ENCODE results near the gene ZNF629. TPM values are rescaled to one million over a fixed set of nuclear protein-coding genes. Genes with fewer than 3 reads are reported as not detected.

The ZNF629 gene
- total and polyA plus RNA-seq, 2 donors (not counting 1 experiment from before 2014, with no cell fraction given) = 5.8 to 7.3 TPM

DNA sequence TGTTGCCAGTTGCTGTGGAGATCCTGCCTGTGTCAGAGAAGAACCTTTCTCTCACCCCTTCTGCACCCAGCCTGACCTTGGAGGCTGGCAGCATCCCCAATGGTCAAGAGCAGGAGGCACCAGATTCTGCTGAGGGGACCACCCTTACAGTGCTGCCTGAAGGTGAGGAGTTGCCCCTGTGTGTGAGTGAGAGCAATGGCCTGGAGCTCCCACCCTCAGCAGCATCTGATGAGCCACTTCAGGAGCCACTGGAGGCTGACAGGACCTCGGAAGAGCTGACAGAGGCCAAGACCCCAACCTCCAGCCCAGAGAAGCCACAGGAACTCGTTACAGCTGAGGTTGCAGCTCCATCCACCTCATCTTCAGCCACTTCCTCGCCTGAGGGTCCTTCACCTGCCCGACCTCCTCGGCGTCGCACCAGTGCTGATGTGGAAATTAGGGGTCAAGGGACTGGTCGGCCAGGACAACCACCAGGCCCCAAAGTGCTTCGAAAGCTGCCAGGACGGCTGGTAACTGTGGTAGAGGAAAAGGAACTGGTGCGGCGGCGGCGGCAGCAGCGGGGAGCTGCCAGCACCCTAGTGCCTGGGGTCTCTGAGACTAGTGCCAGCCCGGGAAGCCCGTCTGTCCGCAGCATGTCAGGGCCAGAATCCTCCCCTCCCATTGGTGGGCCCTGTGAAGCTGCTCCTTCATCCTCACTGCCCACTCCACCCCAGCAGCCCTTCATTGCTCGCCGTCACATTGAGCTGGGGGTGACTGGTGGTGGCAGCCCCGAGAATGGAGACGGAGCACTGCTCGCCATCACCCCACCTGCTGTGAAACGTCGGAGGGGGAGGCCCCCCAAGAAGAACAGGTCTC, 49.0 kb downstream of the ZNF629 start:
- Histone ChIP-seq H3K4me2 (ENCODE audit: extremely low read depth, insufficient read depth, low read length) (no peak overlapping the region), H3K36me3 (ENCODE audit: control insufficient read depth, insufficient read depth, low read length) (peaks cover 41% of the 10 kb centered on the region), H3K9ac (ENCODE audit: insufficient read depth, low read length) (no peak overlapping the region), H3K4me3 (replicated peaks in 1 of 4; ENCODE audit: control extremely low read depth in 1 of 4, insufficient read depth in 1 of 4, low read depth in 3 of 4, low read length in 4 of 4) (no peak overlapping the region), H3K79me2 (ENCODE audit: control insufficient read depth, insufficient read depth, low read length) (no peaks in the 10 kb centered on the region), H3K27ac (ENCODE audit: insufficient read depth, low read length) (no peak overlapping the region), H3K27me3 (ENCODE audit: control insufficient read depth, insufficient read depth, low read length) (no peaks in the 10 kb centered on the region), H4K20me1 (ENCODE audit: control insufficient read depth, extremely low read depth, insufficient read depth, low read length) (no peaks in the 10 kb centered on the region), H3K9me3 (ENCODE audit: control insufficient read depth, insufficient read depth, low read depth, low read length) (no peaks in the 10 kb centered on the region), H3K4me1 (ENCODE audit: control insufficient read depth, extremely low read depth, insufficient read depth, low read length) (peaks cover 22% of the 10 kb centered on the region), H2AFZ (ENCODE audit: low read length) (no peak overlapping the region)
- no peak for DNase-seq (ENCODE audit: low read depth in 2 of 2)
- TF ChIP-seq EZH2 (IDR thresholded peaks at IDR 0.05; ENCODE audit: low read length, missing control alignments) (no peak), CTCF (conservative IDR thresholded peaks at IDR 0.05 in 1 of 2, IDR thresholded peaks at IDR 0.05 in 1 of 2; ENCODE audit: low read depth in 1 of 2, low read length in 2 of 2) (no peak)

- TF ChIP-seq CTCF (conservative IDR thresholded peaks at IDR 0.05 in 1 of 2, IDR thresholded peaks at IDR 0.05 in 1 of 2; ENCODE audit: low read depth in 1 of 2, low read length in 2 of 2) = no peak
- TF ChIP-seq EZH2 (IDR thresholded peaks at IDR 0.05; ENCODE audit: low read length, missing control alignments) = no peak
- Histone ChIP-seq H3K4me2 (ENCODE audit: extremely low read depth, insufficient read depth, low read length) (no peak overlapping the region), H3K27ac (ENCODE audit: insufficient read depth, low read length) (no peak overlapping the region), H3K9ac (ENCODE audit: insufficient read depth, low read length) (no peak overlapping the region), H3K9me3 (ENCODE audit: control insufficient read depth, insufficient read depth, low read depth, low read length) (no peaks in the 10 kb centered on the region), H3K79me2 (ENCODE audit: control insufficient read depth, insufficient read depth, low read length) (no peaks in the 10 kb centered on the region), H3K4me1 (ENCODE audit: control insufficient read depth, extremely low read depth, insufficient read depth, low read length) (peaks cover 22% of the 10 kb centered on the region), H4K20me1 (ENCODE audit: control insufficient read depth, extremely low read depth, insufficient read depth, low read length) (no peaks in the 10 kb centered on the region), H3K36me3 (ENCODE audit: control insufficient read depth, insufficient read depth, low read length) (peaks cover 40% of the 10 kb centered on the region), H2AFZ (ENCODE audit: low read length) (no peak overlapping the region), H3K27me3 (ENCODE audit: control insufficient read depth, insufficient read depth, low read length) (no peaks in the 10 kb centered on the region), H3K4me3 (replicated peaks in 1 of 4; ENCODE audit: control extremely low read depth in 1 of 4, insufficient read depth in 1 of 4, low read depth in 3 of 4, low read length in 4 of 4) (no peak overlapping the region)
- DNase-seq (ENCODE audit: low read depth in 2 of 2) = no peak
These were observed 49.8 kb downstream of the ZNF629 start for GRCh38 chr16:30736995-30737793.

DNA sequence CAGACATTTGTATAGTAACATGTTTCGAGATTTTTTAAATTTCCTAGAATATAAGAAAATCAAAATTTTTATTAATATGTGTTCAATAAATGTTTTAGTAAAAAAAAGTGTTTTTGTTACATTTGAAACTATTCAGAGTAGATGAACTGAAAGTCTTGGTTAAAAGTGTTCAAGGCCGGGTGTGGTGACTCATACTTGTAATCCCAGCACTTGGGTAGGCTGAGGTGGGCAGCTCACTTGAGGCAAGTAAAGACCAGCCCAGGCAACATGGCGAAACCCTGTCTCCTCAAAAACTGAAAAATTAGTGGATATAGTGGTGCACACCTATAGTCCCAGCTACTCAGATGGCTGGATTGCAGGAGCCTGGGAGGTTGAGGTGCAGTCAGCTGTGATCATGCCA, 55.6 kb downstream of the ZNF629 start:
- TF ChIP-seq CTCF (conservative IDR thresholded peaks at IDR 0.05 in 1 of 2, IDR thresholded peaks at IDR 0.05 in 1 of 2; ENCODE audit: low read depth in 1 of 2, low read length in 2 of 2) (no peak), EZH2 (IDR thresholded peaks at IDR 0.05; ENCODE audit: low read length, missing control alignments) (no peak)
- H3K4me1 ChIP-seq (ENCODE audit: control insufficient read depth, extremely low read depth, insufficient read depth, low read length) = no peaks in the 10 kb centered on the region
- H2AFZ ChIP-seq (ENCODE audit: low read length) = no peak overlapping the region
- H3K36me3 ChIP-seq (ENCODE audit: control insufficient read depth, insufficient read depth, low read length) = peaks cover 28% of the 10 kb centered on the region
- no peak overlapping the region for H3K9ac ChIP-seq (ENCODE audit: insufficient read depth, low read length)
- no peaks in the 10 kb centered on the region for H3K9me3 ChIP-seq (ENCODE audit: control insufficient read depth, insufficient read depth, low read depth, low read length)
- no peaks in the 10 kb centered on the region for H3K27me3 ChIP-seq (ENCODE audit: control insufficient read depth, insufficient read depth, low read length)
- H3K4me2 ChIP-seq (ENCODE audit: extremely low read depth, insufficient read depth, low read length) = no peak overlapping the region
- no peaks in the 10 kb centered on the region for H4K20me1 ChIP-seq (ENCODE audit: control insufficient read depth, extremely low read depth, insufficient read depth, low read length)
- DNase-seq (ENCODE audit: low read depth in 2 of 2) = peak in 1 of 2 donors; percentile 33
- no peak overlapping the region for H3K4me3 ChIP-seq (replicated peaks in 1 of 4; ENCODE audit: control extremely low read depth in 1 of 4, insufficient read depth in 1 of 4, low read depth in 3 of 4, low read length in 4 of 4)
- H3K79me2 ChIP-seq (ENCODE audit: control insufficient read depth, insufficient read depth, low read length) = peaks cover 4% of the 10 kb centered on the region
- no peak overlapping the region for H3K27ac ChIP-seq (ENCODE audit: insufficient read depth, low read length)
